Cardiac septum (tissue), 1 donor: ENCODE measurements around the gene DNTTIP2. TPM values are rescaled to one million over a fixed set of nuclear protein-coding genes. Genes with fewer than 3 reads are reported as not detected.
A peak's percentile ranks its signal among the peaks of the same experiment; 100 is the strongest.
"Not testable (repeated sequence)": the region's sequence is repeated elsewhere in the genome, so short reads cannot be mapped to it uniquely, and the experiment has no call there.

Source experiments
- DNase-seq: peaks from one replicate; pipeline ENCODE4 v3.0.0-alpha.2; 2020; ENCODE audit warnings: low spot score
- intact Hi-C: fragments of 100-400 bp; cut with DNase I; formaldehyde crosslinking; loops from one replicate; pipeline ENCODE4 v1.14.0; 2022
- total RNA-seq: library from RNA; stranded (reverse); fragmentation: NEBNext Ultra II Directional; extraction: Animal tissue kit (Norgen Biotek cat#: 25700); gene quantifications from one replicate; pipeline ENCODE4 v1.2.1, GENCODE V29; 2021
- donor health status: DM: no; HTN: no; CAD: no.

The DNTTIP2 gene
- total RNA-seq, 1 donor from 2014 or later: 41.8 TPM

DNA sequence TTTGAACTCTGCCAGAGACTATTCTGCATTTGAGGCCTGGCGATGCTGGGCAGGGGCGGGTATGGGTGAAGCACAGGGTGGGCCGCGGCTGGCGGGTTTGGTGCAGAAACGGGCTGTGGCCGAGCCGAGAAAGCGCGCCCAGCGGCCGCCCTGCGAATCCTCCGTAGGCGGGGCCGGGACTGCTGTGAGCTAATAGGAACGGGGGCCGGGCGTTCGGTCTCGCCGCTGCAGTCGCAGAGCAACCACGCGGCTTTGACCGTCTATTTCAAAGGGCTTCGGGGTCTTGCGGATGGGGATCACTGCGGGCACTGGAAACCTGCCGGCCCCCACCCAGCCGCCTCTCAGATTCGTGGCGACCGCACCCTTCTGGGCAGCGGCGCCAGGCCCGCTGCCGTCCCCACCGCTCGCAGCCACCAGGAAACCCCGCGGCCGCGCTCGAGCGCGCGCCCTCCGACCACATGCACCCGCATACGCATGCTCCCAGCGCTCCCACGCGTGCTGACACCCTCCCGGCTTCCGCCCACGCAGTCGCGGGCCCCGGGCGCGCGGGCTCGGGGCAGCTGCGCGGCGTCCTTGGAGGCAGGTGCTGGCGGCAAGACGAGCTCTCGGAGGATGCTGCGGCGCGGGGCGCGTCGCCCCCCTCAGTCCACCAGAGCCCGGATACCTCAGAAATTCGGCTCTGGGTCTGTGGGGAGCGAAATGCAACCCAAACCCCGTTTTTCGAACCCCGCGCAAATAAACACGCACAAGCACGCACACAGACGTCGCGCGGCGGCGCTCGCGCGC, 32.6 kb downstream of the DNTTIP2 start:
- intact Hi-C loops: loop anchor here (2.0 to 10.0 kb wide), 7 partner anchors 61 to 772 kb away; partner anchors contain the start of genes CCDC18, DR1, GCLM and MTF2
- DNase-seq: peak; percentile 93

GRCh38 chr1:93845538-93846205, 33.3 kb downstream of the DNTTIP2 start:
- intact Hi-C loops: loop anchor here (2.0 to 10.0 kb wide), 7 partner anchors 62 to 771 kb away; partner anchors contain the start of genes CCDC18, DR1, GCLM and MTF2
- no peak for DNase-seq

GRCh38 chr1:93844262-93845045, 34.6 kb downstream of the DNTTIP2 start:
- intact Hi-C loops: loop anchor here (1.0 to 10.0 kb wide), 6 partner anchors 63 to 770 kb away; partner anchors contain the start of genes CCDC18, DR1, GCLM and MTF2
- no peak for DNase-seq

- intact Hi-C loops: loop anchor here (10.0 kb wide), 2 partner anchors 538 to 768 kb away; partner anchors contain the start of gene MTF2
- no peak for DNase-seq
Measured at GRCh38 chr1:93842750-93843500, 36.1 kb downstream of the DNTTIP2 start.

- intact Hi-C loops: loop anchor here (10.0 kb wide), 2 partner anchors 537 to 767 kb away; partner anchors contain the start of gene MTF2
- DNase-seq: no peak
Measured at GRCh38 chr1:93841771-93842170, 37.2 kb downstream of the DNTTIP2 start.

DNA sequence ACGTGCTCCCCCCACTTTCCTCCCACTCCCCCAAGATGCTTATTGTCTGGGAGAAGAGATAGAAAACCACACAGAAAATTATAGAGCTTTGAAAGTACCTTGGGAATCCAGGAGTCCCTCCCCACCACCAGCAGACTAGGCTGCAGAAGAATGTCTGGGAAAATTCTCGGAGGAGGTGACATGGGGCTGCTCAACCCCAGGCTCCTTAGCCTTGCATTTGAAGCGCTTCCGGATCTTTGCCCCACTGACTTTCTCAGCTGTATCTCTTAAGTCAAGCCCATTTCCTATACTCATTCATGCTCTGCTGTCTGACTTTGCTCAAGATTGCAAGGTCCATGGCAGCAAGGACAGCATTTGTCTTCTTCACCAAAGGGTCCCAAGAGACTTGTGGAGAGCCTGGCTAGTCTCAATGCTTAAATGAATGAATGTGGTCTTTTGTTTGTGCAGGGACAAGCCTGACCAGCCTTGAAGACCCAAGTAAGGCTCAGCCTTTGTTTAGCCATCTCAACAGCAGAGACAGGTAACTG, 38.0 kb downstream of the DNTTIP2 start:
- intact Hi-C loops: loop anchor here (10.0 kb wide), 2 partner anchors 536 to 766 kb away; partner anchors contain the start of gene MTF2
- no peak for DNase-seq

DNA sequence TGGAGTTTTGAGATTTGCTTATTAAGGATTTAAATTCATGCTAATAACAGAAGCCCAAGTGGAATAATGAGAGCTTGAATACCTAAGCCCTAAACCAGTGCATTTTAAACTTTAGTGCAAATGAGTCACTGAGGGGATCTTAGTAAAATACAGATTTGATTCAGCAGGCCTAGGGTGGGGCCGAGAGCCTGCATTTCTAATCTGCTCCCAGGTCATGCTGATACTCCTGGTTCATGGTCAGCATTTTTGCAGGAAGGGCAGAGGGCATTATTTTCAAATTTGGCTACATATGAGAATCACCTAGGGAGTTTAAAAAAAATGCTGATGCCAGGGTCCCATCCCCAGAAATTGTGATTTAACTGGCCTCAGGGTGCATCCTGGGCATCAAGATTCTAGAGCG, 39.3 kb downstream of the DNTTIP2 start:
- DNase-seq: no peak
- intact Hi-C loops: loop anchor here (10.0 kb wide), 2 partner anchors 535 to 765 kb away; partner anchors contain the start of gene MTF2

DNA sequence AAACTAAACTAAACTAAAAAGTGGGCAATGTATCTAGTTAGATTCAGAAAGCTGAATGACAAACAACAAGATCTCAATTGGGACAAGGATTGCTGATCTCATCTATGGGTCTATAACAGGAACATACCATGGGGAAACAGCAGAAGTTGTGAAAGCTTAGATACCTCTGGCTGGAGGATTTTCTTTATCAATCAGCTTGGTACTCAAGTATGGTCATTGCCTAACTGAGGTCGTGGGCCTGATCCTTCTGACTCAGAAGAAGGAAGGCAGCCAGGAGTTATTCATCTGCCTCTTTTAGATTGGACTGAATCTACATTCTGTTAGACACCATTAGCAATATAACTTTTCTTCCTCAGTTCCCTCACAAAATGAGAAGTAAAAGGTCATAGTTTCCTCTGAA, 39.7 kb downstream of the DNTTIP2 start:
- DNase-seq: no peak
- intact Hi-C loops: no loop called here

- no peak for DNase-seq
- intact Hi-C loops: no loop called here
Measured at GRCh38 chr1:93837961-93838360, 41.0 kb downstream of the DNTTIP2 start.

DNA sequence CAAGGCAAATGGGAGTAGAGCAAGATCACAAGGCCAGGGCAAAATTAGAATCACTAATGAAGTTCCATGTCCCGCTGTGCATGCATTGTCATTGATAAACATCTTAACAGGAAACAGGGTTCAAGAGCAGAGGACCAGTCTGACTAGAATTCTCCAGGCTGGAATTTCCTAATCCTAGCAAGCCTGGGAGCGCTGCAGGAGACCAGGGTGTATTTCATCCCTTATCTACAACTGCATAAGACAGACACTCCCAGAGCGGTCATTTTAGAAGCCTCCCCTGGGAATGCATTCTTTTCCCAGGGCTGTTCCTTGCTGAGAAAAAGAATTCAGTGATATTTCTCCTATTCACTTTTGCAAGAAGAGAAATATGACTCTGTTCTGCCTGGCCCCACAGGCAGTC, 45.7 kb downstream of the DNTTIP2 start:
- DNase-seq, intact Hi-C loops: not testable (repeated sequence)

DNA sequence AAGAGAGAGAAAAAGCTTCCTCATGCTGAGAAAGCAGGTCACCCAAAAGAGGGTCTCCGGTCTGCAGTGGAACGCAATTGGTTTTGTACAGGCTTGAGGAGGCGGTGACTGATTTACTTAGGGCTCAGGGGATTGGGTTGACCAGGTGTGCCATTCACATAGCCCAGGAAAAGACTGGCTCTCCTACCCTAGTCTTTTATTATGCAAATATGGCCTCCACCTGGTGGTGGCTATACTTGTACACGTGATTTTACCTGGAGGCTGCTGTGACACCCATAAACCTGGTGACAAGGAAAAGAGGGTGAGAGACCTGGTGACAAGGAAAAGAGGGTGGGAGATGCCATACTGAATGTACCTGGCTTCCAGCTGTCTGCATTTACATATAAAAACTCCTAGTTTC, 49.9 kb downstream of the DNTTIP2 start:
- intact Hi-C loops: no loop called here
- DNase-seq: no peak

DNA sequence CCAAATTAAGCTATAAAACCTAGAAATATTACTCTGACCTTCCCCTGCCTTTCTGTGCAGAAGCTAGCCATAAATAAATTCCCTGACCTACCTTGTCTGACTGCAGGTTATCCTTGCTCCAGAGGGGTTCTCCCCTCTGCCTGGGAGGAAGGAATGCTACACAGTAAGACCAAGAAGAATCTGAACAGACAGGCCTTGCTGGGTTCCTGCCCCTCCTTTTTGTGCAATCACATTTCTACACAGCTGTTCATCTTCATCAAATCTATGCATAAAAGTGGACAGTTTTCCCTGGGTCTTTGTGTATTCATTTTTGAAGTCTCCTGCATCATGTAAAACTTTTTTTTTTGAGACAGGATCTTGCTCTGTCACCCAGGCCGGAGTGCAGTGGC, 50.6 kb downstream of the DNTTIP2 start:
- no peak for DNase-seq
- intact Hi-C loops: no loop called here

- DNase-seq: no peak
- intact Hi-C loops: no loop called here
Measured at GRCh38 chr1:93827633-93828366, 51.2 kb downstream of the DNTTIP2 start.

DNA sequence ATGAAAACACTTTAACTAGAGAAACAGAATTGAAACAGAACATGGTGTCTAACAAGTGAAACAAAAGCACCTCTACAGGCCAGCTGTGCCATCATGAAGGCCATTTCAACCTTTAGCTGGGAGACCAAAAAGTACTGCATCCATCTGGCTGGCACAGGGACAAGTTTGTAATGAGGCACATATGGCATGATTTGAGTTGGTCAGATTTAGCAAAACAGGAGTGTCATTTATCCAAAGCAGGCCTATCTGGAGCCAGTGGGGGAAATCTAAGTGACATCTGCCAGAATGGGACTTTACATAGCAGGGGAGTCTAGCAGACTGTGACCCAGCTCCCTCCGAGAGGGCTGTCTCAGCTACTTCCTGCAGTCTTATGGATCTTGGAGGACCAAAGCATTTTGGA, 51.9 kb downstream of the DNTTIP2 start:
- intact Hi-C loops: no loop called here
- DNase-seq: no peak

GRCh38 chr1:93824834-93825233, 54.2 kb downstream of the DNTTIP2 start:
- no peak for DNase-seq

GRCh38 chr1:93822730-93823425, 56.1 kb downstream of the DNTTIP2 start:
- DNase-seq: no peak
- intact Hi-C loops: no loop called here

More at GRCh38 chr1:93824834-93825233, 54.2 kb downstream of the DNTTIP2 start:
- intact Hi-C loops: no loop called here

DNA sequence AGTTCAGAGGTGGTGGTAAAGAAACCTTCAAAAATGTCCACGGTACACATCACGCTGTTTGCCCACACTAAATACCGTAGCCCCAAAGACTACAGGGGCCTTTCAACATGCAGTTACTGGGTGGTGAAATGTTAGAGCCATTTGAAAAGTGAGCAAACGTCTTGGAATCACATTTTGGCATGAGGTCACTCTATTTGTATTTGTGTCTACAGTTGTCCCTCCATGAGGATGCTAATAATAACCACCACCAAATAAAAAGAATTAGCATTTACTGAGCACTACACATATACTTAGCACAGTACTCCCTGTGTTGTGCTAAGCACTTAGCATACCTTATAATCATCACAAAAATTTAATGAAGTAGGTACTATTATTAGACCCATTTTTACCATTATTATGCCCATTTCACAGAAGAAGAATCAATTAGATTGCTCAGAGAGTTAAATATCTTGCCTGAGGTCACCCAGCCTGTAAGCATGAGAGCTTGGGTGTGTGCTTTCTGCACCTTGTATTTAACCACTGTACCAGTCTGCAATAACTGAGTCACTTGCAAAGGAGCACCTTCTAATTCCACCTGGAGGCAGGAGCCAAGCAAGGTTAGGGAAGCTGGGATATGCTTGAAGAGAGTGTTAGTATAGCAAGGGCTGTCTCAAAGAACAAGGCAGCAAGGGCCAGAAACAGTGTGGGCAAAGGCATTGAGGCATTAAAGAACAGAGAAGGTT, 57.4 kb downstream of the DNTTIP2 start:
- intact Hi-C loops: no loop called here

More for the DNA sequence above, 57.4 kb downstream of the DNTTIP2 start:
- no peak for DNase-seq
